Epithelial cell of umbilical artery (primary cell): ENCODE data around the gene PCDHA7. TPM values are rescaled to one million over a fixed set of nuclear protein-coding genes. Genes with fewer than 3 reads are reported as not detected.

Source experiments
- total RNA-seq: library from RNA; depleted of rRNA; stranded (reverse); fragments of >200 nt; gene quantifications from 2 replicates; pipeline ENCODE4 v1.2.3, GENCODE V29; 2014

Gene PCDHA7, protein sequence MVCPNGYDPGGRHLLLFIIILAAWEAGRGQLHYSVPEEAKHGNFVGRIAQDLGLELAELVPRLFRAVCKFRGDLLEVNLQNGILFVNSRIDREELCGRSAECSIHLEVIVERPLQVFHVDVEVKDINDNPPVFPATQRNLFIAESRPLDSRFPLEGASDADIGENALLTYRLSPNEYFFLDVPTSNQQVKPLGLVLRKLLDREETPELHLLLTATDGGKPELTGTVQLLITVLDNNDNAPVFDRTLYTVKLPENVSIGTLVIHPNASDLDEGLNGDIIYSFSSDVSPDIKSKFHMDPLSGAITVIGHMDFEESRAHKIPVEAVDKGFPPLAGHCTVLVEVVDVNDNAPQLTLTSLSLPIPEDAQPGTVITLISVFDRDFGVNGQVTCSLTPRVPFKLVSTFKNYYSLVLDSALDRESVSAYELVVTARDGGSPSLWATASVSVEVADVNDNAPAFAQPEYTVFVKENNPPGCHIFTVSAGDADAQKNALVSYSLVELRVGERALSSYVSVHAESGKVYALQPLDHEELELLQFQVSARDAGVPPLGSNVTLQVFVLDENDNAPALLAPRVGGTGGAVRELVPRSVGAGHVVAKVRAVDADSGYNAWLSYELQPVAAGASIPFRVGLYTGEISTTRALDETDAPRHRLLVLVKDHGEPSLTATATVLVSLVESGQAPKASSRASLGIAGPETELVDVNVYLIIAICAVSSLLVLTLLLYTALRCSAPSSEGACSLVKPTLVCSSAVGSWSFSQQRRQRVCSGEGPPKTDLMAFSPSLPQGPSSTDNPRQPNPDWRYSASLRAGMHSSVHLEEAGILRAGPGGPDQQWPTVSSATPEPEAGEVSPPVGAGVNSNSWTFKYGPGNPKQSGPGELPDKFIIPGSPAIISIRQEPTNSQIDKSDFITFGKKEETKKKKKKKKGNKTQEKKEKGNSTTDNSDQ
- total RNA-seq, result 0.15 and 0.32 TPM in 2 replicates

GRCh38 chr5:140833993-140834392, at the start of gene PCDHA7:
Gene PCDHA7, plus strand, starts transcription at chr5:140834269. Its CDS starts 115 bp downstream, at chr5:140834384.

GRCh38 chr5:140785905-140786686, 48.0 kb upstream of the PCDHA7 start, which contains the start of gene PCDHA1:
Gene PCDHA1, plus strand, starts transcription at chr5:140786140.

DNA sequence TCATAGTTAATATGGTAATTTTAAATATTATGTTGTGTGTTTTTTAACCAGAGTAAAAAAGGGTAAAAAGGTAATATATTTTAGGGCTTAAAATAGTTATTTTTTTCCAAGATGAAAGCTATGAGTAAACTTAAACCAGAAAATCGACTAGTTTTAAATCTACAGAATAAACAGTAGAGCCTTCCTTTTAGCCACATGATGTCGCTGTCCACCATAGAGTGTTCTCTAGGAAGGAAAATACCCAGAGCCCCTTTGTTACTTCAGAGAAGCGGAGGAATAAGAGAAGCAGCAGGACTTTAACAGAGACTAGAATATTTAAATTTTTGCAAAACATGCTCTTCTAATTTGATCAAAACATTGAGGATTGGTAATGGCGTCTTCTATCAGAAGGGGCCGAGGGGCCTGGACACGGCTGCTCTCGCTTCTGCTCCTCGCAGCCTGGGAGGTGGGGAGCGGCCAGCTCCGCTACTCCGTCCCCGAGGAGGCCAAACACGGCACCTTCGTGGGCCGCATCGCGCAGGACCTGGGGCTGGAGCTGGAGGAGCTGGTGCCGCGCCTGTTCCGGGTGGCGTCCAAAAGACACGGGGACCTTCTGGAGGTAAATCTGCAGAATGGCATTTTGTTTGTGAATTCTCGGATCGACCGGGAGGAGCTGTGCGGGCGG, 39.3 kb upstream of the PCDHA7 start, which contains the start of gene PCDHA2:
TSS of gene PCDHA2 (plus strand) at position 258 of the 664 bp plus-strand sequence.

GRCh38 chr5:140800816-140801493, 33.1 kb upstream of the PCDHA7 start, which contains the start of gene PCDHA3:
Gene PCDHA3, plus strand, starts transcription at chr5:140801057.

DNA sequence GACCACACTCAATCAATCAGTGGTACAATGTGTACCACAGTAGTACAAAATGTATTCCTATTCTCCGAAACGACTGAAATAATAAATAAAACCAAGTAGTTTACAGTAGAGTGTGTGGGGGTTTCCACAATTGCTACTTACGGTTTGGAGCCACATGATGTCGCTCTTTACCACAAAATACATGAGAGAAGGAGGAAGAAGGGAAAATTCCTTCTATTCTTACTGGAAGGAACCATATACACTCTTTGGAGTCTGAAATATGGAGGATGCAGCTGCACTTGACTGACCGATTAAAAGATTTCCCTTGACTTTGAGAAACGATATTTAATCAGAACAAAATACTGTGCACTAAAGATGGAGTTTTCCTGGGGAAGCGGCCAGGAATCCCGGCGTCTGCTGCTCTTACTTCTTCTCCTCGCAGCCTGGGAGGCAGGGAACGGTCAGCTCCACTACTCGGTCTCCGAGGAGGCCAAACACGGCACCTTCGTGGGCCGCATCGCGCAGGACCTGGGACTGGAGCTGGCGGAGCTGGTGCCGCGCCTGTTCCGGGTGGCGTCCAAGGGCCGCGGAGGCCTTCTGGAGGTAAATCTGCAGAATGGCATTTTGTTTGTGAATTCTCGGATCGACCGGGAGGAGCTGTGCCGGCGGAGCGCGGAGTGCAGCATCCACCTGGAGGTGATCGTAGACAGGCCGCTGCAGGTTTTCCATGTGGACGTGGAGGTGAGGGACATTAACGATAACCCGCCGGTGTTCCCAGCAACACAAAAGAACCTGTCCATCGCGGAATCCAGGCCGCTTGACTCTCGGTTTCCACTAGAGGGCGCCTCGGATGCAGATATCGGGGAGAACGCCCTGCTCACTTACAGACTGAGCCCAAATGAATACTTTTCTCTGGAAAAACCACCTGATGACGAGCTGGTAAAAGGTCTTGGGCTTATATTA, 27.0 kb upstream of the PCDHA7 start, which contains the start of gene PCDHA4:
TSS of gene PCDHA4 (plus strand) at position 235 of the 942 bp plus-strand sequence.

GRCh38 chr5:140821375-140822280, 12.4 kb upstream of the PCDHA7 start, which contains the start of gene PCDHA5:
Gene PCDHA5, plus strand, starts transcription at chr5:140821613.

DNA sequence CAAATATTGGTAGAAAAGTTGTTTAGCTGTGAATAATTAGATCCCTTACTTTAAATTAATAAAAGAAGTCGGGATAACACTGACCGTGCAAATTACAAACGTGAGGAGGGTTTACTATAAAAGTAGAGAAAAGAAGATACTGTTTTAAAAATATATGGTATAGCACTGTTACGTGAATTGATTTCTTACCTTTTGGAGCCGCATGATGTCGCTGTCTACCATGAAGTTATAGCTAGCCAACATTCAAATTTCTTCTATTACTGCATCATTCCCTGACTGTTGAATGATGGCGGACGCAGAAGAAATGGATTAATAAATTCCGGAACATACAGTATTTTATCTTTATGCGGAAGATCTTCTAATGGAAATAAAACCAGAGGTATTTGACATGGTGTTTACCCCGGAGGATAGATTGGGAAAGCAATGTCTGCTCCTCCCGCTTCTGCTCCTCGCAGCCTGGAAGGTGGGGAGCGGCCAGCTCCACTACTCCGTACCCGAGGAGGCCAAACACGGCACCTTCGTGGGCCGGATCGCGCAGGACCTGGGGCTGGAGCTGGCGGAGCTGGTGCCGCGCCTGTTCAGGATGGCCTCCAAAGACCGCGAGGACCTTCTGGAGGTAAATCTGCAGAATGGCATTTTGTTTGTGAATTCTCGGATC, 6.2 kb upstream of the PCDHA7 start, which contains the start of gene PCDHA6:
TSS of gene PCDHA6 (plus strand) at position 257 of the 658 bp plus-strand sequence. CDS start at position 389, 132 bp downstream.

GRCh38 chr5:140840978-140841962, 7.2 kb downstream of the PCDHA7 start, which contains the start of gene PCDHA8:
Gene PCDHA8, plus strand, starts transcription at chr5:140841187. Its CDS starts 135 bp downstream, at chr5:140841322.

DNA sequence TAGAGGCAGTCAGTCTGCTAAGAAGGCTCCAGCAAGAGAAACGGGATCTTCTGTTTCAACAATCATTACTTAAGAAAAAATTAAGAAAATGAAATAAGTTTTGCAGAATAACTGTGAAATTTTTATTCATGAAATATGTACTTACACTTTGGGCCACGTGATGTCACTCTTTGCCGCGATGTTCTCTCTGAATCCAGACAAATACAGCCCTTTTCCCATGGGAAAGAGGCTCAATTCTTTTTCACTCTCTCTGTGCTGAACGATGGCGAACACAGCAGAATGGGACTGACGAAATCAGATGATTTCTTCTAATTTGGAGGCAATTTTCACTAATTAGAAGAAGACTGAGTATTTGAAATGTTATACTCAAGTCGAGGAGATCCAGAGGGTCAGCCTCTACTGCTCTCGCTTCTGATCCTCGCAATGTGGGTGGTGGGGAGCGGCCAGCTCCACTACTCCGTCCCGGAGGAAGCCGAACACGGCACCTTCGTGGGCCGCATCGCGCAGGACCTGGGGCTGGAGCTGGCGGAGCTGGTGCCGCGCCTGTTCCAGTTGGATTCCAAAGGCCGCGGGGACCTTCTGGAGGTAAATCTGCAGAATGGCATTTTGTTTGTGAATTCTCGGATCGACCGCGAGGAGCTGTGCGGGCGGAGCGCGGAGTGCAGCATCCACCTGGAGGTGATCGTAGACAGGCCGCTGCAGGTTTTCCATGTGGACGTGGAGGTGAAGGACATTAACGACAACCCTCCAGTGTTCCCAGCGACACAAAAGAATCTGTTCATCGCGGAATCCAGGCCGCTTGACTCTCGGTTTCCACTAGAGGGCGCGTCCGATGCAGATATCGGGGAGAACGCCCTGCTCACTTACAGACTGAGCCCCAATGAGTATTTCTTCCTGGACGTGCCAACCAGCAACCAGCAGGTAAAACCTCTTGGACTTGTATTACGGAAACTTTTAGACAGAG, 14.4 kb downstream of the PCDHA7 start, which contains the start of gene PCDHA9:
TSS of gene PCDHA9 (plus strand) at position 244 of the 964 bp plus-strand sequence. CDS start at position 358, 114 bp downstream.

GRCh38 chr5:140855772-140856674, 22.0 kb downstream of the PCDHA7 start, which contains the start of gene PCDHA10:
Gene PCDHA10, plus strand, starts transcription at chr5:140855897. Its CDS starts 152 bp downstream, at chr5:140856049.

DNA sequence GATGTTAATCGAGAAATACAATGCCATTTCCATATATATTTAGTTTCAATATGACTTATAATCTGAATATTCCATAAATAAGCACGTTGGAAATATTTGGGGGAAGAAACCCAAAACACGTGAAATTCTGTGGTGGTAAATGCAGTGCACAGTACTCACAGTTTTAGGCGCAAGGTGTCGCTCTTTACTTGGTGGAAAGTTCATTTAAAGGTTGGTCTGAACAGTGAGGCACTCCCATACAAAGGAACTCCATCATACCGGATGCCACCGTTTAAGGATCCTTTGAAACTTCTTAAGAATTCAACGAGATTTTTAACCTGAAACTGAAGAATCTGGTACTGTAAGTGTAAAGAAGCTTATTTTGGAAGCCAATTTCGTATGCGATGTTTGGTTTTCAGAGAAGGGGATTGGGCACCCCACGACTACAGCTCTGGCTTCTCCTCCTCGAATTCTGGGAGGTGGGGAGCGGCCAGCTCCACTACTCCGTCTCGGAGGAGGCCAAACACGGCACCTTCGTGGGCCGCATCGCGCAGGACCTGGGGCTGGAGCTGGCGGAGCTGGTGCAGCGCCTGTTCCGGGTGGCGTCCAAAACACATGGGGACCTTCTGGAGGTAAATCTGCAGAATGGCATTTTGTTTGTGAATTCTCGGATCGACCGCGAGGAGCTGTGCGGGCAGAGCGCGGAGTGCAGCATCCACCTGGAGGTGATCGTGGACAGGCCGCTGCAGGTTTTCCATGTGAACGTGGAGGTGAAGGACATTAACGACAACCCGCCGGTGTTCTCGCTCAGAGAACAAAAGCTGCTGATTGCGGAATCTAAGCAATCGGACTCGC, 34.9 kb downstream of the PCDHA7 start, which contains the start of gene PCDHA11:
TSS of gene PCDHA11 (plus strand) at position 237 of the 834 bp plus-strand sequence. CDS start at position 384, 147 bp downstream.

GRCh38 chr5:140875085-140876065, 41.3 kb downstream of the PCDHA7 start, which contains the start of gene PCDHA12:
Gene PCDHA12, plus strand, starts transcription at chr5:140875308. Its CDS starts 165 bp downstream, at chr5:140875473.

